ENCODE results near the gene ZFYVE1.
"Not testable (repeated sequence)": the region's sequence is repeated elsewhere in the genome, so short reads cannot be mapped to it uniquely, and the experiment has no call there.

Gene ZFYVE1

DNA sequence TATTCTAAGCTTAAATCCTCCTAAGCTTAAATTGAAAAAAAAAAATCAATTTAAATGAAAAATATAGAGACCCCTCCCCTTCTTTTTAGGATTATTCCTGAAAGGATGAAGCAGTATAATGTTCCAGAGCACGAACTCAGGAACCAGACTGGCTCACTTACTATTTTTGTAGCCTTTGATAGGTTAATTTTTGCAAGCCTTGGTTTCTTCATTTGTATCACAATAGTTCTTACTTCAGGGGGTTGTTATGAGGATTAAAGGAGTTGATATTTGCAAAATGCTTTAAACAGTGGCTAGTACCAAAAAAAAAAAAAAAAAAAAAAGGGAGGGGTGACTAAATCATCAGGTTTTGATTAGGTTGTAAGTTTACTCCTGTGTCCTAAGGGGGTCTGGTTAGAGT is 28.3 kb upstream of the ZFYVE1 start:
- TF ChIP-seq, protein P1, sequence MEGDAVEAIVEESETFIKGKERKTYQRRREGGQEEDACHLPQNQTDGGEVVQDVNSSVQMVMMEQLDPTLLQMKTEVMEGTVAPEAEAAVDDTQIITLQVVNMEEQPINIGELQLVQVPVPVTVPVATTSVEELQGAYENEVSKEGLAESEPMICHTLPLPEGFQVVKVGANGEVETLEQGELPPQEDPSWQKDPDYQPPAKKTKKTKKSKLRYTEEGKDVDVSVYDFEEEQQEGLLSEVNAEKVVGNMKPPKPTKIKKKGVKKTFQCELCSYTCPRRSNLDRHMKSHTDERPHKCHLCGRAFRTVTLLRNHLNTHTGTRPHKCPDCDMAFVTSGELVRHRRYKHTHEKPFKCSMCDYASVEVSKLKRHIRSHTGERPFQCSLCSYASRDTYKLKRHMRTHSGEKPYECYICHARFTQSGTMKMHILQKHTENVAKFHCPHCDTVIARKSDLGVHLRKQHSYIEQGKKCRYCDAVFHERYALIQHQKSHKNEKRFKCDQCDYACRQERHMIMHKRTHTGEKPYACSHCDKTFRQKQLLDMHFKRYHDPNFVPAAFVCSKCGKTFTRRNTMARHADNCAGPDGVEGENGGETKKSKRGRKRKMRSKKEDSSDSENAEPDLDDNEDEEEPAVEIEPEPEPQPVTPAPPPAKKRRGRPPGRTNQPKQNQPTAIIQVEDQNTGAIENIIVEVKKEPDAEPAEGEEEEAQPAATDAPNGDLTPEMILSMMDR (IDR thresholded peaks at IDR 0.05; ENCODE audit: extremely low read depth, insufficient read depth, missing control alignments): no peak
- DNase-seq (ENCODE audit: low spot score): no peak
- in situ Hi-C loops (cut with MboI; ENCODE audit: low pct_unique_long_range_greater_than_20kb, low sequenced_read_pairs, unreplicated experiment): no loop called here

DNA sequence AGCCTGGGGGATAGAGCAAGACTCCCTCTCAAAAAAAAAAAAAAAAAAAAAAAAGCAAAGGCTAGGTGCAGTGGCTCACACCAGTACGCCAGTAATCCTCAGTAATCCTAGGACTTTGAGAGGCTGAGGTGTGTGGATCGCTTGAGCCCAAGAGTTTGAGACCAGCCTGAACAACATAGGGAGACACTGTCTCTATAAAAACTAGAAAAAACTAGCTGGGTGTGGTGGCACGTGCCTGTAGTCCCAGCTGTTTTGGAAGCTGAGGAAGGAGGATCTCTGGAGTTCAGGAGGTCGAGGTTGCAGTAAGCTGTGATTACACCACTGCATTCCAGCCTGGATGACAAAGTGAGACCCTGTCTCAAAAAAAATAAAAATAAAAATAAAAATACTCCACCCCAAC is 22.5 kb upstream of the ZFYVE1 start:
- DNase-seq (ENCODE audit: low spot score): no peak
- in situ Hi-C loops (cut with MboI; ENCODE audit: low pct_unique_long_range_greater_than_20kb, low sequenced_read_pairs, unreplicated experiment): loop anchor here (10.0 kb wide), 1 partner anchor 425 kb away; no protein-coding TSS in a partner anchor
- TF ChIP-seq, protein P1 (IDR thresholded peaks at IDR 0.05; ENCODE audit: extremely low read depth, insufficient read depth, missing control alignments): no peak

DNA sequence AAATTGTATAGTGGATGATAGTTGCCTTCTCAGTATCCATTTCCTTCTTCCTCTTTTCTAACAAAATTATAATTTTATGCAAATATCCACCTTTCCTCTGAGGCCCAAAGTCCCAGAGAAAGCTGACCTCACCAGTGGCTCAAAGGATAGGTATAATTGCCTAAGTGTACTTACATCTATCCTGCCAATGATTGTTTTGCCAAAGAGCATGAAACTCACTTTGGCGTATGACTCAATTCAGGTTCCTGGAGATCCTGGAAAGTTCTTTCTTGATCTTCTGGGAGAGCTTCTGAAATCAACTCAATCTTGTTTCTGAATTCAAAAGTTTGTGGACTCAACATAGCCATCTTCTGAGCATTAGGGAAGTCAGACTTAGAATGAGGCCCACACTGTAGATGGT is 20.9 kb upstream of the ZFYVE1 start:
- in situ Hi-C loops (cut with MboI; ENCODE audit: low pct_unique_long_range_greater_than_20kb, low sequenced_read_pairs, unreplicated experiment): loop anchor here (10.0 kb wide), 1 partner anchor 427 kb away; no protein-coding TSS in a partner anchor
- TF ChIP-seq, protein P1 (IDR thresholded peaks at IDR 0.05; ENCODE audit: extremely low read depth, insufficient read depth, missing control alignments): no peak
- no peak for DNase-seq (ENCODE audit: low spot score)

DNA sequence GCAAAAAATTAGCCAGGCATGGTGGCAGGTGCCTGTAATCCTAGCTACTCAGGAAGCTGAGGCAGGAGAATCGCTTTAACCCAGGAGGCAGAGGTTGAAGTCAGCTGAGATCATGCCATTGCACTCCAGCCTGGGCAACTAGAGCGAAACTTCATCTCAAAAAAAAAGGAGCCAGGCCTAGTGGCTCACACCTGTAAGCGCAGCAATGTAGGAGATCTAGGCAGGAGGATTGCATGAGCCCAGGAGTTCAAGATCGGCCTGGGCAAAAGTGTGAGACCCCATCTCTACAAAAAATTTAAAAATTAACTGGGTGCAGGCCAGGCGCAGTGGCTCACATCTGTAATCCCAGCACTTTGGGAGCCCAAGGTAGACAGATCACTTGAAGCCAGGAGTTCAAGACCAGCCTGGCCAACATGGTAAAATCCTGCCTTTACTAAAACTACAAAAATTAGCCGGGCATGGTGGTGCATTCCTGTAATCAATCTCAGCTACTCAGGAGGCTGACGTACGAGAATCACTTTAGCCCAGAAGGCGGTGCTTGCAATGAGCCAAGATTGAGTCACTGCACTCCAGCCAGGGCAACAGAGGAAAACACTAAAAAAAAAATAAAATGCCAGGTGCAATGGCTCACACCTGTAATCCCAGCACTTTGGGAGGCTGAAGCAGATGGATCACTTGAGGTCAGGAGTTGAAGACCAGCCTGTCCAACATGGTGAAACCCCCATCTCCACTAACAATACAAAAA is 10.0 kb upstream of the ZFYVE1 start:
- DNase-seq (ENCODE audit: low spot score); in situ Hi-C loops (cut with MboI; ENCODE audit: low pct_unique_long_range_greater_than_20kb, low sequenced_read_pairs, unreplicated experiment): not testable (repeated sequence)

DNA sequence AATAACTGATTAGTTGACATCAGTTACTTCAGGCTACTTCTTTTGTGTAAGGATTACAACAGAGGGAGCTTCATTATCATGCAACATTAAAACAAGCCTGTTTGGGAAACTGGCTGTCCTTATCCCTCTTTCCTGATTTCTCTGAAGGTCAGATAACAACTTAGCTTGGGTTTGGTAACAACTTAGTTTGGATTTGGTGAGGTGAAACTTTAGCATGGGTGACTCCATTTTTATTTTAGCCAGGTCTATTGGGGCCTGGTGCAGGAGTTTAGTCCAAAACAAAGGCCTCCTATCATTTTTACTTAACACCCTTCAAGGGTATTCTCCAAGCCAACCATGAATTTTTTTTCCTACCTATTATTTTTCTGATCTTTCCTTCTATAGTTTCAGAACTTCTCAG is 1.1 kb upstream of the ZFYVE1 start:
- TF ChIP-seq, protein P1 (IDR thresholded peaks at IDR 0.05; ENCODE audit: extremely low read depth, insufficient read depth, missing control alignments): no peak
- DNase-seq (ENCODE audit: low spot score): no peak
- in situ Hi-C loops (cut with MboI; ENCODE audit: low pct_unique_long_range_greater_than_20kb, low sequenced_read_pairs, unreplicated experiment): no loop called here

DNA sequence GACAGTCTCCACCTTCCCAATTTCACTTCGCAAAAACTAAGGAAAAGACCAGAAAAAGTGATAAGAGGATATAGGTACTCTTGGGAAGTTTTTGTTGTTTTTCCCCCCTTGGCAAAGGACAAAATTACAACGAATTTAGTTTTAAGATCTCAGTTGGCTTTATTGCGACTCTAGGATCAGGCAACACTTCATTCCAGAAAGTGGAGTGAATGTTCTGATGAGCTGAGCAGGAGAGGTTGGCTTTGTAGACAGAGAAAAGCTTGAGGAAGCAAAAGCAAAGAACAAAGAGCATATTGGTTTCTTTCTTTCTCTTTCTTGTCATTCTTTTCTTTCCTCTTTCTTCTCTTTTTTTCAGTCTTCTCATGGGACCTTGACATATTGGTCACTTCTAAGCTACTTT is 640 bp upstream of the ZFYVE1 start:
- TF ChIP-seq, protein P1 (IDR thresholded peaks at IDR 0.05; ENCODE audit: extremely low read depth, insufficient read depth, missing control alignments): no peak
- no peak for DNase-seq (ENCODE audit: low spot score)

DNA sequence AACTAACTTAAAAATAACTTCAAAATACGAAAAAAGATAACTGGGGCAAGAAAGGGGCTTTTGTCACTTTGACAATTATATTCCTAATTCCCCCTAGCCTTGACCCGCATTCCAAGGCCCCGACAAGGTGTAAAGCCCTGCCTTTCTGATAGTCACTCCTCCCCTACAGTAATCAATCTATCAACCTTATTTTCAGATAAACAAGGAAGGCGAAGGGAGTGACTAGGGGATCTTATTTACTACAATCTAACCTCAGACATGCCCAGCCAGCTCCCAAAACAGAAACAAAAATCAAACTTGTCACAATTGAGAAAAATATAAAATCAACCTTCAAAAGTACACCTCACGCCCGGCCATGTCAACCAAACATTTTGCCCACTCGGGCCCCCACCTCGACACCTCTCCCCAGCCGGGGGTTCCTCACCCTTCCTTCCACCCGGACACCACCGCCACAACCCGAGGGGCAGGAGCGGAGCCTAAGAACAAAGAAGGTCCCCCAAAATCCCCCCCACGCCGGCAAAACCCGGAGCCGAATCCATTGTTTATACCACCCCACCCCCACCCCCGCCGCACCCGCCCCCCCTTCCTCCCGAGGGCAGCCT is 562 bp downstream of the ZFYVE1 start:
- DNase-seq (ENCODE audit: low spot score): no peak
- in situ Hi-C loops (cut with MboI; ENCODE audit: low pct_unique_long_range_greater_than_20kb, low sequenced_read_pairs, unreplicated experiment): no loop called here
- TF ChIP-seq, protein P1 (IDR thresholded peaks at IDR 0.05; ENCODE audit: extremely low read depth, insufficient read depth, missing control alignments): no peak

More for the DNA sequence above, 640 bp upstream of the ZFYVE1 start:
- in situ Hi-C loops (cut with MboI; ENCODE audit: low pct_unique_long_range_greater_than_20kb, low sequenced_read_pairs, unreplicated experiment): no loop called here
